OCI-M2 (cell line): ENCODE measurements around the gene NUTF2.
"Not testable (repeated sequence)": the region's sequence is repeated elsewhere in the genome, so short reads cannot be mapped to it uniquely, and the experiment has no call there.

Experiments
- DNase-seq: peaks from one replicate; lab custom pipeline; 2025; ENCODE audit not compliant: unreplicated experiment; lab: John Stamatoyannopoulos, UW

The NUTF2 gene

DNA sequence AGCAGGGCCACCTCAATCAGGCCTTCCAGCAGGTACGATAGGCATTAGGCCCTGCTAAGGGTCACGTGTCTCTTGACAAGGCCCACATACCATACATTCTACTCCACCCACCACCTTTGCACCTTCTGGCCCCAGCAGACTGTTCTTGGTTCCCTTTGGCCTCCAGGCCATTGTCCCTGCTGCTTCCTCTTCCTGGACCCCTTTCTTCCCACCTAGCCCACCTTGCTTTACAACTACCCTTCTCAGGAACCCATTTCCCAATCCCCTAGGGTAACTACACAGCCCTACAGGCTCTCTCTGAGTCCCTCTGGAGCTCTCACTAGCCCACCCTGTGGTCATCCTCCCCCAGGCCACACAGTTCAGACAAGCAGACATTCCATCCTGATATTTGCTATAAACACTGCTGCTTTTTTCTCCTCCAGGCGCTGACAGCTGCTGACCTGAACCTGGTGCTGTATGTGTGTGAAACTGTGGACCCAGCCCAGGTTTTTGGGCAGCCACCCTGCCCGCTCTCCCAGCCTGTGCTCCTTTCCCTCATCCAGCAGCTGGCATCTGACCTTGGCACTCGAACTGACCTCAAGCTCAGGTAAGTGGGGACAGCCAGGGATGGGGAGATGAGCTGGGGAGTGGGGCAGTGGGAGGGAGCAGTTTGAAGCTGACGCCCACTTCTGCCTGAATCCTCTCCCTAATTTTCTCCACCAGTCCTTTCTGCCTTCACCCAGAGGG is 36.6 kb downstream of the NUTF2 start:
- DNase-seq: no peak

DNA sequence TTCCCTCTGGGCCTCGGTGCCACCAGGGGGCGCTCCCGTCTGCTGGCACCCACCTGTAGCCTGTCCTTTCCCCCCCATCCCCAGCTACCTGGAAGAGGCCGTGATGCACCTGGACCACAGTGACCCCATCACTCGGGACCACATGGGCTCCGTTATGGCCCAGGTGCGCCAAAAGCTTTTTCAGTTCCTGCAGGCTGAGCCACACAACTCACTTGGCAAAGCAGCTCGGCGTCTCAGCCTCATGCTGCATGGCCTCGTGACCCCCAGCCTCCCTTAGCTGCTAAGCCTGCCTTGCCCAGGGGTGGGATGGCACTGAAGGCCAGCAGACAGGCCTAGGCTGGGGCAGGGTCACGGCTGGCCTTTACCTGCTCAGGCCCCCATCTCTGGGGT is 37.1 kb downstream of the NUTF2 start:
- no peak for DNase-seq

DNA sequence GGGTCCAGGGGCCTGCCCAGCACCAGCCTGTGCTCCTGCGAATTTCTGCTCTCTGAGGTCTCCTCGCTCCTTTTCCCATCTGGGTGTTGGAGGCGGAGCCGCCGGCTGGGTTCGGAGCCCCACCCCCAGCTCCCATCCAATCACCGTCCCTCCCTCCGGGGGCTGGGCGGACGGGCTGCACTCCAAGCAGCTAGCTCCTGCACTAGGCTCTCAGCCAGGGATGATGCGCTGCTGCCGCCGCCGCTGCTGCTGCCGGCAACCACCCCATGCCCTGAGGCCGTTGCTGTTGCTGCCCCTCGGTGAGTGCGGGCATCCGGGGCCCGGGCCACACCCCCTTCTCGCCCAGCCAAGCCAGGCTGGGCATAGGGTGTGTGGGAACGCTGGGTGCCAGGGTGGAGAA is 38.0 kb downstream of the NUTF2 start, which contains the start of gene NRN1L:
Gene NRN1L, plus strand, starts transcription at position 202 of the 400 bp plus-strand sequence. Its CDS starts 19 bp downstream, at position 221.
- DNase-seq: no peak

DNA sequence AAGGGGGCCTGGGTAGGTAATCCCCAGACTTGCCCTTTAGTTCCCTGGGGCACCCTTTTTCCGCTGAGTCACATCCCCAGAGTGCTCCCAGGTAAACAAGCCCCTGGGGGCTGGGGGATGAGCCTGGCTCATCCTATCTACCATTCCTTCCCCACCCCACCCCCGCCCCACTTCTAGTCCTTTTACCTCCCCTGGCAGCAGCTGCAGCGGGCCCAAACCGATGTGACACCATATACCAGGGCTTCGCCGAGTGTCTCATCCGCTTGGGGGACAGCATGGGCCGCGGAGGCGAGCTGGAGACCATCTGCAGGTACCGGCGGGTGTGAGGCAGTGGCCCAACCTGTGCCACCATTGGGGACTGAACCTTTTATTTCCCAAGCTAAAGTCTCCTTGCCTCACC is 38.8 kb downstream of the NUTF2 start:
- DNase-seq: no peak

DNA sequence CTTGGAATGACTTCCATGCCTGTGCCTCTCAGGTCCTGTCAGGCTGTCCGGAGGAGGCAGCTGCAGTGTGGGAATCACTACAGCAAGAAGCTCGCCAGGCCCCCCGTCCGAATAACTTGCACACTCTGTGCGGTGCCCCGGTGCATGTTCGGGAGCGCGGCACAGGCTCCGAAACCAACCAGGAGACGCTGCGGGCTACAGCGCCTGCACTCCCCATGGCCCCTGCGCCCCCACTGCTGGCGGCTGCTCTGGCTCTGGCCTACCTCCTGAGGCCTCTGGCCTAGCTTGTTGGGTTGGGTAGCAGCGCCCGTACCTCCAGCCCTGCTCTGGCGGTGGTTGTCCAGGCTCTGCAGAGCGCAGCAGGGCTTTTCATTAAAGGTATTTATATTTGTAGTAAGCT is 39.2 kb downstream of the NUTF2 start:
- DNase-seq: no peak

DNA sequence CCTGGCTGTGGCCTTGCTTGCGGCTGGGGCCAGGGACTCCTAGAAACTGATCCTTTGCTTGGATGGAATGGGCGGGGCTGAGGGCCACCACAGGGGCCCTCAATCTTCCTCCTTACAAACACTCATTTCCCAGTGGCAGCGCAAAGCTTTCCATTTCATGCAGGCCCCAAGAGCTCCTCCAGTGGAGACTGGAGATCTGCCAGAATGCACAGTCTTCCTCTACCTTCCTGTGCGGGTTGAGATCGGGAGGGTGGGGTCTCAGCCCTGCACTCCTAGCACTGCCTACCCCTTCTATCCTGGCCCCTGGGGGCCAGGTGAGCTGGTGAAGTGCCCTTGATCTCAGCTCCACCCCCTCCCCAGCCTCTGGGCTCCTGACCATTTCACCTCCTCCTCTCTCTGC is 39.7 kb downstream of the NUTF2 start:
- no peak for DNase-seq

DNA sequence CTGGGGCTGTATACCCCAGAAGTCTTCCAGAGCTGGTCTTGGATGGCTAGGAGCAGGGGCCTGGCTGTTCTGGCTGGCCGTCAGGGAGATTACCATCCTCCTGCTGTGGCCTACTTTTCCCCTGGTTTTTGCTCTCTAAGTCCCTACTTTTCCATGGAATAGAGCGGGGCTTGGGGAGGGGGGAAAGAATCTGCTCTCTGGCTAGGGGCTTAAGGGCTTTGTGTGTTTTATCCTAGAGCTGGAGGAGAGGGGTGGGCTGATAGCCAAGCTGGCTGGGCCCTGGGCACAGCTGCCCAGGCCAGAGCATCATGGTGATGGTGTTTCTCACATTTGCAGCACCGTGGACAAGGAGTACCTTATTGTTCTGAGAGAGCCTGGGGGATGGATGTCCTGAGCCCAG is 41.6 kb downstream of the NUTF2 start:
- no peak for DNase-seq

DNA sequence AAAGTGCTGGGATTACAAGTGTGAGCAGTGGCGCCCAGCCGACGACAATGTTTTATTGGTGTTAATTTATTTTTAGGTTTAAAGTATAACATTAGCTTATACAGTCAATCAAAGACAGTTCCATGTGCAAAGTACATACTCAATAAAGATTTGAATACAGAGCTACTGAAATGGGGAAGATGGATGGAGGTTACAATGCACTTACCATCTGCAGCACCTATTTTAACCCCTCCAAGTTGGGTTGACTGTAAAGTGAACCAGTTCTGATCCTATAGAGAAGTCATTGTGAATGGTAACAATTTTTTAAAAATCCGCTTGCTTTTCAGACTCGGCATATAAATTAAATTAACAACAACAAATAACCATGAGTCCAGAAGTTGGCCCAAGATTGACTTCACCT is 45.6 kb downstream of the NUTF2 start:
- DNase-seq: no peak

DNA sequence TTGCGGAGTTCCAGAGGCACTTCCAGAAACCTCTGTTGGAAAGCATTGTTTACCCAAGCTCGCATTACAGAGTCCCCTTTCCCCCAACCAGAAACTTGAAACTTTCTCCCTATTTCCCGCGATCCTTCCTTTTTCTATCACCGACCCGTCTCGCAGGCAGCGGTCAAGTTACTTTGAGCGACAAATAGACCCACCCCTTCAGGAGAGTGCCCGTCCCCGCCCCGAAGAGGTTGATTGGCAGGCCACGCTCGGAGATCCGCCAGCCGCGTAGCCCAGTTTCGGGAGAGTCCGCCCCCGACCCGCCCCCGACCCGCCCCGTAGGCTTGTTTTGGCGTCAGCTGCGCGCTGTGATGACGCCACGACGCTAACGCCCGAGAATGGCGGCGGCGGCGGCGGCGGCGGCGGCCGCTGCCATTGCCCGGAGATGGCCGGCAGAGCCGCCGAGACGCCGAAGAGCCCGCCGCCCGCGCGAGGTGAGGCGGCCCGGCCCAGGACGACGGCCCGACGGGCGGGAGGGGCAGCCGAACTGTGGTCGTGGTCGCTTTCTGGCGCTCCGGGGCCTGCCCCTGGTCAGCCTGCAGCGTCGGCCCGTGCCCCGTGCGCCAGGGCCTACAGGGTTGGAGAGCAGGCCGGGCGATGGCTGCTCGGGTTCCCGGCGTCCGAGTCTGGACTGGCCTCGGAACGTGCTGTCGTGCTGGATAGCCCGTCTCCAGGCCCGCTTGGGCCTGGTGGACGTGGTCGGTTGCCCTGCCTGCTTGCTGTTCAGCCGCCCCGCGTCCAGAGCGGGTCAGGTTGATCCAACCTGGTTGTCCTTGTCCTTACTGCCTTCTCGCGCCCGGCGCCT is 46.4 kb downstream of the NUTF2 start, which contains the start of gene PSKH1:
Gene PSKH1, plus strand, starts transcription at position 356 of the 844 bp plus-strand sequence. CDS start 15,496 bp downstream, outside the sequence.
- peak; percentile 61 for DNase-seq

DNA sequence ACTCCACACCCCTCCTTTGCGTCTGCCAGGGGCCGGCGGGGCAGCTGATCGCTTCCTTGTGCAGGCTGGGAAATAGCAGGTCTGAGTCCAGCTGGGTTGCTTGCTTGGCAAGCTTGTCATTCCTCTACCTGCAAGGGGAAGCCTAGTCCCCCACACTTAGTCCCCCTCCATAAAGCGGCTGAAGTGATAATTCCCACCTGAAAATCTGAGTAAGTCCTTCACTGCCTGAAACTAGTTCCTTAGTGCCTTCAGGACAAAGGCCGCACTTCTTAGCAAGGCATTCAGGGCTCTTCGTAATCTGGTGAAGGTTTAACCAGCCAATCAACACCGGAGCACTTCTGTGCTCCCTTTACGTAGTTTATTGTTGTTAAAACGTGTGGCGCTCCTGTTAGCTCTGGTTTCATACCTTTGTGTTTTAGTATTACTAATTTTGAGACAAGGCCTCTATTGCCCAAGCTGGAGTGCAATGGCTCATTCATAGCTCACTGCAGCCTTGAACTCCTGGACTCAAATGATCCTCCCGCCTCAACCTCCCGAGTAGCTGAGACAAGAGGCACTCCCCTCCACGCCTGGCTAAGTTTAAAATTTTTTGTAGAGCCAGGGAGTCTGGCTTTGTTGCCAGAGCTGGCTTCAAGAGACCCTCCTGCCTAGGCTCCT is 47.1 kb downstream of the NUTF2 start:
- DNase-seq: no peak

DNA sequence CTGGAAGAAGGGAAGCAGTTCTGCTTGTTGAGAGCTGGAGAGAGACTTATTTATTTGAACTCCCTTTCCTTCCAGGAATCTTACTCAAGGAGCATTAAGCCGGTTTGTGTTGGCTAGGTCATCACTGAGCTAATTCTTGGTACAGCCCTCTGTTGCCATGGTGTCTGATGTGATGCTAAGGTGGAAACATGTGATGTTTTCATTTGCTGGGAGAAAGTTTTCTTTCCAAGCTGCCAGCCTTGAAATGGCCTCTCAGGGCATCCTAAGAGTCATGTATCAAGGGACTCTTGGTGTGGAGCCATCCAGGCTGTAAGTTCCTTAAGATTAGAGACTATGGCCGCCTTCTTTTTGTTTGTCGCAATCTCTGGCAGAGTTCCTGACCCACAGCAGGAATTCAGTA is 50.5 kb downstream of the NUTF2 start:
- no peak for DNase-seq

DNA sequence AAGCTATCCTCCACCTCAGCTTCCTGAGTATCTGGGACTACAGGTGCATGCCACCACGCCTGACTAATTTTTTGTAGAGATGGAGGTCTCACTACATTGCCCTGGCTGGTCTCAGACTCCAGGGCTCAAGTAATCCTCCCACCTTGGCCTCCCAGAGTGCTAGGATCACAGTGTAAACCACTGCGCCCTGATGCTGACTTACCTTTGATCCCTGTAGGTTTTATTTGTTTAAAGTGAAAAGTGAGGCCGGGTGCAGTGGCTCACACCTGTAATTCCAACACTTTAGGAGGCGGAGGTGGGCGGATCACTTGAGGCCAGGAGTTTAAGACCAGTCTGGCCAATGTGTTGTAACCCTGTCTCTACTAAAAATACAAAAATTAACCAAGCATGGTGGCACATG is 55.0 kb downstream of the NUTF2 start:
- DNase-seq: no peak

DNA sequence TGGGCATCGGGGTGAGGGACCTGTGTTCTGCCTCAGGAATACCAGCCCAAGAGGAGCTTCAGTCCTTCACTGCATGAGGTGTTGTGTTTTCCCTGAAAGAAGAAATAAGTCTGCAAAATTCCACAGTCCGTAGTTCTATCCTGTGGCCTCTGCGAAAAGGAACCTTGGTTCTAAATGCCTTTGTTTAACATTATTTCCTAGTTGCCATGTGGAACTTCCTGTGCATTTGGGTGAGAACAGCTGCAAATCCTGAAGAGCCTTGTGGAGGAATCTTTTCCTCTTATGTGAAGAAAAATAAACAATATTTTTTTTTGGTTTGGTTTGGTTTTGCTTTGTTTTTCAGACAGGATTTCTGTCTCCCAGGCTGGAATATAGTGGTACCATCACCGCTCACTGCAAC is 56.1 kb downstream of the NUTF2 start:
- DNase-seq: no peak

DNA sequence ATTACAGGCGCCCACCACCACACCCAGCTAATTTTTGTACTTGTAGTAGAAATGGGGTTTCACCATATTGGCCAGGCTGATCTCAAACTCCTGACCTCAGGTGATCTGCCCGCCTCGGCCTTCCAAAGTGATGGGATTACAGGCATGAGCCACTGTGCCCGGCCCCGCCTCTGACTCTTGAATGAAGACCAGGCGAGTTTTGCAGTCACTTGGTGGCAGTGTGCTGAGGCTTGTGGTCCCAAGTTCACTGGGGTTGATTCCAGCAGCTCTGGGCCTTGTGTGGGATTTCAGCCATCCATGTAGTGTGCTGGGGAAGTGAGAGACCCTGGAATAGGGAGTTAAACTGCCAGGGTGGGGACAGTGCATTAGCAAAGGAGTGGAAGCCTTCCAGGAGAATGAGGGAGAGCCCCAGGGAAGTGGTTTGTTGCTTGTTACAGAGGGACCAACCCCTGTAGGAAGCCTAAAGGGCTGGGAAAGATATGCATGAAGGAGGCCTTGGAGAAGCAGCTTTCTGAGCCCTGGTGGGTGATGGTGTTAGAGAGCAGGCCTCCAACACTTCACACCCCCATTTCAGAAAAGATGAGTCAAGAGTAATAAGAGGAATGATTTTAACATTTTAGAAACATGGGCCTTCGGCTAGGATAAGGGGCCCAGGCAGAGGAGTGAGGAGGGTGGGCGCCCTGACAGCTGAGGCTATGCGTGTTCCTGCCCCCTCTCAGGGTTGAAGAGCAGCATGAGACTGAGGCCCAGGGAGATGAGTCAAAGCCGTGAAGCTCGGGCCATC is 60.9 kb downstream of the NUTF2 start:
- DNase-seq: no peak

DNA sequence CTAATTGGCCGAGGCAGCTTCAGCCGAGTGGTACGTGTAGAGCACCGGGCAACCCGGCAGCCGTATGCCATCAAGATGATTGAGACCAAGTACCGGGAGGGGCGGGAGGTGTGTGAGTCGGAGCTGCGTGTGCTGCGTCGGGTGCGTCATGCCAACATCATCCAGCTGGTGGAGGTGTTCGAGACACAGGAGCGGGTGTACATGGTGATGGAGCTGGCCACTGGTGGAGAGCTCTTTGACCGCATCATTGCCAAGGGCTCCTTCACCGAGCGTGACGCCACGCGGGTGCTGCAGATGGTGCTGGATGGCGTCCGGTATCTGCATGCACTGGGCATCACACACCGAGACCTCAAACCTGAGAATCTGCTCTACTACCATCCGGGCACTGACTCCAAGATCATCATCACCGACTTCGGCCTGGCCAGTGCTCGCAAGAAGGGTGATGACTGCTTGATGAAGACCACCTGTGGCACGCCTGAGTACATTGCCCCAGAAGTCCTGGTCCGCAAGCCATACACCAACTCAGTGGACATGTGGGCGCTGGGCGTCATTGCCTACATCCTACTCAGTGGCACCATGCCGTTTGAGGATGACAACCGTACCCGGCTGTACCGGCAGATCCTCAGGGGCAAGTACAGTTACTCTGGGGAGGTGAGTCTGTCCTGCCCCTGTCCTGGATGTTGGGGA is 62.5 kb downstream of the NUTF2 start:
- DNase-seq: no peak

DNA sequence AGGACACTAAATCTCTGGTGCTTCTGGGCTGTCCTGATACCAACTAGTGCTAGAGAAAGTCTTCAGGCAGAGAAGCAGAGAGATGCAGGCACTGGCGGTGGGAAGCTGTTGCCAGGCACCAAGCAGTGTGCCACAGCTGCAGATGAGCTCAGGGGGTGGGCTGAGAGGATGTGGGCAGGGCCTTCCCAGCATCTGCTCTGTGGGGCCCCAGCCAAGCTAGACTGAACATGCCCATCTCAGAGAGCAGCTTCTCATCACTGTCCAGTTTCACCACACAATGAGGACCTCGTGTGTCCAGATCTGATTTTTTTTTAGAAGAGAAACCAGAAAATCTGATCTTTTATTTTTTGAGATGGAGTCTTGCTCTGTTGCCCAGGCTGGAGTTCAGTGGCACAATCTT is 63.4 kb downstream of the NUTF2 start:
- no peak for DNase-seq

DNA sequence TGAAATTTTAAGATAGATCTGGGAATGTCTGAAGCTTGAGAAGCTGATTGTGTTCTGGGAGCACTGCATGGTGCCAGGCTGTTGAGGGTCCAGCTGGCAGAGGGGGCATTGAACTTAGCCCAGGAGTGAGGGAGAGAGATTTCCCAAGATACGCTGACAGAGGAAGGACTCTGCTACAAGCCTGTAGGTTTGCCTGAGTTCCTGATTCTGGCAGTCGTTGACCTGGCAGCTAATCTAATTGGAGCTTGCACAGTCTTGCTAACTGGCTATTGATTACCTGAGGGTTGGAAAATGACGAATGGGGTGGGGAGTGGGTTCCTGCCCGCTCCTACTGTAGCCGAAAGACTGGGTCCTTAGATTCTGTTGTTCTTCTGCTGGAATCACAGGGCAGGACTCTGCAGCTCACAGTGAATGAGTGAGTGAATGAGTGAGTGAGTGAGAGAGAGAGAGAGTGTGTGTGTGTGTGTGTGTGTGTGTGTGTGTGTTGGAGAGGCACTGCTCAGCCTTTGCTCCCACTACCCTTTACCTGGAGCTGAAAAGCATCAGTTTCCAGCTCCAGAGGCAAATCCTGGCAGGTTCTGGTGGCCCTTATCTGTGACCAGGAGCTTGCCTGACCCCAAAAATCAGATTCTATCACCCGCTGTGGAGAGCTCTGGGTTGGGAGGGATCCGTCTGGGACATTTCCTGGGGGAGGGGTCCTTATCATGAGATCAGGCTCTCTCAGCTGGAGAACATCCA is 68.2 kb downstream of the NUTF2 start:
- no peak for DNase-seq

DNA sequence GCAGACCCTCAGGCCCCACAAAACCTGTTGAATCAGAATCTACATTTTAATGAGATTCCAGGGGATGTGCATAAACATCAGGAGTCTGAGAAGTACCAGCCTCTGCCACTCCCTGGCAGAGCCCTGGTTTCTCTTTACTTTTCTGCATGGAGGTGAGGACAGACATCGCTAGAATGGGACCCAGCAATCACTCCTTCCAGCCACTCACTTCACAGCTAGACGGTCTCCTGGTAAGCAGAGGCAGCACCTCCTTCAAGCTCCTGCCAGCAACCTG is 68.7 kb downstream of the NUTF2 start:
- DNase-seq: not testable (repeated sequence)

DNA sequence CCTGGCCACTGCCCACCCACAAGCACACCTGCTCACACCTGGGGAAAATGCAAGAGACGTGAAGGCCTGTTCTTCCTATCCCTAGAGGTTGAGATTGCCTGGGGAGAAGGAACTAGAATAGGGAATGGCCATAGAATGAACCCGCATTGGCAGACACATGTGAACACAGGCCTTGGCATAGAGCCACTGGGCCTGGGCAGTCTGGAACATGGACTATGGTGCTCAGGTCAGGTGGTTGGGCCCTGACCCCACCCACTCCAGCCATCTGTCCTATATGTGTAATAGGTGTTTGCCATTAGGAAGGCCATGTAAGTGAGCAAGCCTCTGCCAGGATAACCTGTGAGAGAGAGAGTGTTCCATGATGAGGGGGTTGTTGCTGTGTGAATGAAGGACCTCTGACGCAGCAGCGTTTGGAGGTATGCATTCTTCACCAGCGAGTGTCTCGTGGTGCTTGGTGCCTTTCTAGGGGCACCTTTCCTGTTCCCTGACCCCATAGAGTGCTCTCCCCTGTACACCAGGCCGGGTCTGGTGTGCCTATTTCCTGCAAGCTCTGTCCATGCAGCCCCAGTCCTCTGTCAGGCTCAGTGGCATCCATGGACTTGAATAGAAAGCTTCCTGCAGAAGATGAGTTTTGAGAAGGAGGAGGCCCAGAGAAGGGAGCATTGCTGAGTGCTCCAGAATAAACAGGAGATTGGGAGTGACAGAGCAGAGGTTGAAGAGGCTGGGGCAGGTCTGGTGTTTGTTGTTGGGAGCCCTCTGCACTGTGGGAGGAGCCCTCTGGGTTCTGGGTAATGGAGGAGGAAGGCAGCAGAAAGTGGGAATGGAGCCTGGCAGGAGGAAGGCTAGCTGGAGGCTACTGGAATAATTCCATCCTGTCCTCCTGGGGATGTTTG is 69.3 kb downstream of the NUTF2 start:
- DNase-seq: no peak
